Stimulated activated naive CD4-positive, alpha-beta T cell (primary cell): ENCODE results near the gene BPNT1.
"Not testable (repeated sequence)": the region's sequence is repeated elsewhere in the genome, so short reads cannot be mapped to it uniquely, and the experiment has no call there.

Experiments used
- DNase-seq, 6 experiments: peaks; one replicate each; lab custom pipeline; 2025; lab: John Stamatoyannopoulos, UW

The BPNT1 gene

DNA sequence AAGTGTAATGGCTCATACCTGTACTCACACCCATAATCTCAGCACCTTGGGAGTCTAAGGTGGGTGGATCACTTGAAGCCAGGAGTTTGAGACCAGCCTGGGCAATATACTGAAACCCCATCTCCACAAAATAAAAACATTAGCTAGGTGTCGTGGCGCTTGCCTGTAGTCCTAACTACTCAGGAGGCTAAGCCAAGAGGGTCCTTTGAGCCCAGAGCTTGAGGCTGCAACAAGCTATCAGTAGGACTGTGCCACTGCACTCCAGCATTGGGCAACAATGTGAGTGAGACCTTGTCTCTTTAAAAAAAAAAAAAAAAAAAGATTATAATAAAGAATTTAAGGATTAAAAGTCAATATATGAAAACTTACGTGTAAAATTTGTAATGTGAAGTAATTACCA lies 11.7 kb downstream of the BPNT1 start:
- DNase-seq = no peak

DNA sequence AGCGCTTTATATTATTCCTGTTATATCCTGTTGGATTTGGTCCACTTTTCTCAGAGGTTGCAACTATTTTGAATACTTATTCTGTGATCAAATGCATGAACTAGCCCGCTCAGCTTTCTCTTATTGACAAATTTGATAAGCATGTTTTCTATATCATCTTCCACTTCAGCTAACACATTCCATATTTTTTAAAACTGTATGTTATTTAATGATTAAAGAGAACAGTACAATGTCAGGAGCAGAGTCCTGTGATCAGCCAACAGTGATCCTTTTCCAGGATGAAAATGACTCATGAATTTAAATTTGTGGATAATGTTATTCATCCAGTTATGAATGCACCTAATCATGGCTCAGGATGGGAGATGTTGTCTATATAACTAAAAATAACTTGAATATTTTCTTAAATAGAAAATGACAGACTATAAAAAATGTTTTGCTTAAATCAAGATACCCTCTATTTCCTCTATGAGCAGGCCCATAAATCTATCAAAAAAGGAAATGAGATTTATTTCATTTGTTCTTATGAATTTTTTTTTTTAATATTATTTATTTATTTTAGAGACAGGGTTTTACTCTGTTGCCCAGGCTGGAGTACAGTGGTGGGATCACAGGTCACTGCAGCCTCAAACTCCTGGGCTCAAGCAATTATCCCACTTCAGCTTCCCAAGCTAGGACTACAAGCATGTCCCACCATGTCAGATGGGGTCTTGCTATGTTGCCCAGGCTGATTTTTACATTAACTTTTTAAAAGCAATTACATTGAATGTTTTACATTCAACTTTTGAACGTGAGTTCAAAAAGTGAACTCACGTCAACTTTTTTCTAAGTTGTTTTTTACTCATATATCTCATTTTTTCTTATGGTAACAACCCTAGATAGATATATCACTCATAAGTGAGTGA lies 12.5 kb downstream of the BPNT1 start:
- no peak for DNase-seq

DNA sequence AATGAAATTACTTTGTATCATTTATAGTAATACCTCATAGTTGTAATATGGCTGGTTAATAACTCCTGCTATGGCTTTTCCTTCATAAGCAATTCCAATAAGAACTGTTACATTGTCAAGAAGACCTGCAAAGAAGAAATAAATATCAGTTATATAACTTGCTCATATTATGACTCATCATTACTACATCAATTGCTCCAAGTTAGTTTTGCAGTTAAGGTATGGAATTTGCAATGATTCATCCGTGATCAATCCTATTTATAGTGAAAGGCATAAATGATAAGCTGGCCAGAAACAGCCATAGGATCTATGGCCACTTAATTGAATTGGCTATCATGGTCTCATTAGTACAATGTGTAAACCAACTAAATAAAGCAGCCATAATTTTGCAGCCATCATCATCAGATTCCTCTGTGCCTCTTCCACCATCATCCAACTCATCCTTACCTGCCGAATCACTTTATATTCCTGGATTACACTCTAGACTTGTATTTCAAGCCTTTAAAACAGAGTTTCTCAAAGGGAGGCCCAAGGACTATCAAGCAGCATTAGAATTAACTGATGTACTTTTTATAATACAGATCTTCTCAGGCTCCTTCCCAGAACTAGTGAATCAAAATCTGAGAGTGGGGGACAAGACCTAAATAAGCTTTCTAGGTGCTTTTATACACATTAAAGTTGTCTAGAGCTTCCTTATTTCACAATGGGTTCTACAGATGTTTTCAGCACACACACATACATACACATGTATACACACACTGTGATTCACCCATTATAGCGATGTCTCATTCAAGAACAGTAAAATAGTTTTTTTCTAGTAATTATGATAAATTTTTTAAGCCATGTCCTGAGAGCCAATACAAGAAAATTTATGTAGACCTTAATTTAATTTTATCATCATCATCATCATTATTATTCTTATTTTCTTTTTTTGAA lies 22.1 kb downstream of the BPNT1 start:
- DNase-seq = no peak

DNA sequence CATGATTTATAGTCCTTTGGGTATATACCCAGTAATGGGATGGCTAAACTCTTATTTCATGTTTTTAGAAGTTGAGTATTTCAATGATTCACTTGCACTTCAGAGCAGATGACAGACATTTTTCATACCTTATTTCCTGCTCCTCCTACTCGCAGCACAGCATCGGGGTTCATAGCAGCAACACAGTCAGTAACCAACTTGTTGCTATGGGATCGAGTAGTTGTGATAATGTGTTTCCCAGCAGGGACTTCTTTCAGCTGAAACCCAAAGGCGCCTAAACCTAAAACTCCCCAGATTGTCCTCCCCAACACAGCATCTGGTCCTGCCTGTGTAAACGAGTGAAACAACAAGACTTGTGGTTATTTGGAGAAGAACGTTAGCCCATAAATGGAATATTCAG lies 27.0 kb downstream of the BPNT1 start:
- no peak for DNase-seq

DNA sequence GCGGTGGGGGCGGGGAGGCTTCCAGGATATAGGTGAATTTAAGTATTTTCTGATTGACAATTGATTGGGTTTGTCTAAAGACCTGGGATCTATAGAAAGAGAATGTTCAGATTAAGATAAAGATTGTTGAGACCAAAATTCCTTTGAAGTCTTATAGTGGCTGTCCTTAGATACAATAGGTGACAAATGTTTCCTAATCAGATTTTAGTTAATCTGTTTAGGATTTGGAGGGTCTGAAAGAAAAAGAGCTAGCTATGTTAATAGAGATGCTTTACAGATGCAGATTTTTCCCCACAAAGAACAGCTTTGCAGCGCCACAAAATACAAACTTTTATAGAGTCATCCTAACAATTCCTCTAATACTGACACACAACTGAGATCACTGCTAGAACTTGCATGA lies 28.7 kb downstream of the BPNT1 start:
- DNase-seq = no peak

DNA sequence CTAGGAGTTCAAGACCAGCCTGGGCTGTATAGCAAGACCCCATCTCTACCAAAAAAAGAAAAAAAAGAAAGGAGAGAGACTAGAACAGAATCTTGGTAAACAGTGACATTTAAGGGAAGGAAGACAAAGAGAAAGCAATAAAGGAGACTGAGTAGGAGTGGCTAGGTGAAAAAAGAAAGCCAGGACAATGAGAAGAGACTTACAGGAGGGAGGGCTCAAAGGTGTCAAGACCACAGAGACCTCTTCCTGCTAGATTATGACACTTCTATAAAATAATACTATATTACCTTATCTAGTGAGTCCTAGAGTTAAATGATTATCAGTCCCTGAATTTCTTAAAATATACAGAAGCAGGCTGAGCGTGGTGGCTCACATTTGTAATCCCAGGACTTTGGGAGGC lies 33.2 kb downstream of the BPNT1 start:
- DNase-seq = no peak

- DNase-seq = peak; percentile 83 to 95 (median 92)
Measured at GRCh38 chr1:220046052-220046930, 43.3 kb downstream of the BPNT1 start, which contains the start of gene EPRS1. TSS of gene EPRS1 (minus strand) at chr1:220046505. CDS start at chr1:220046388, 117 bp downstream.

GRCh38 chr1:220045356-220046051 lies 44.1 kb downstream of the BPNT1 start:
- DNase-seq = peak in 1 of 6 experiments; percentile 33

- DNase-seq = no peak
Measured at GRCh38 chr1:220044678-220045355, 44.8 kb downstream of the BPNT1 start.

DNA sequence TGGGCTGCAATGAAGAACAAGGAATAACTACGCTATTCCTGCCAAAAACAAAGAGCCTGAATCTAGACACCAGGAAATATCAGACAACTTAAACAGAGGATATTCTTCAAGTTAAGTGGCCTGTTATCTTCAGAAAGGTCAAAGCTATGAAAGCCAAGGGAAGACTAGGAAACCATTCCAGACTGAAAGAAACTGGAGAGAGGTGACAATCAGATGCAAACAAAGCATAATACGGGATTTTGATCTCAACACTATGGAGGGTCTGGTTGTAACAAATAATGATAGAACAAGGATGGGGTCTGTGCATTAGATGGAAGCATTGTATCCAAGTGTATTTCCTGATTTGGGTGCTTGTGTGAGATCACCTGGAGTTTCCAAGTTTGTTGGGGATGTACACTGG lies 45.9 kb downstream of the BPNT1 start:
- DNase-seq = no peak

DNA sequence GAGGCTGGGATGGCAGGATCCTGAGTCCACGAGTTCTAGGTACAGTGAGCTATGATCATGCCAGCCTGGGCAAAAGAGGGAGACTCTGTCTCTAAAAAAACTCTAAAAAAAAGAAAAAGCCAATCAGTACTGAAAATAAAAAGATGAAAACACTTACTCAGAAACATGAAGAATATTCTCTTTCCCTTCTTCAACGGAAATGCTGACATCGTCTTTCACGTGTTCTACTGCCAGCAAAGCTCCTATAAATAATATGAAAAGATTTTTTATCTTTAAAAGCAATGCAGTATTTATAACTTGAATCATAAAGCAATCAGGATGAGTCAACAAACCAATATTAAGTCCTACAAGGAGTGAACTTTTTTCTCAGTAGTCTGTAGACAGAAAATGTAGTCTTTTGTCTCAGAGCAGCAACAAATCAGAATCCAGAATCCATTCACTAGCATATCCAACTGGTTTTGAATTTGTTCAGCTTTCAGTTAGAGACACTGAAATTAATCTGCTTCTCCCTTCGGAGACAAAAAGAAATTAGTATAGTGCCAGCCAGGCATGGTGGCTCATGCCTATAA lies 49.5 kb downstream of the BPNT1 start:
- no peak for DNase-seq

GRCh38 chr1:220038640-220039039 lies 50.9 kb downstream of the BPNT1 start:
- DNase-seq = no peak

- DNase-seq = not testable (repeated sequence)
Measured at GRCh38 chr1:220037810-220038209, 51.8 kb downstream of the BPNT1 start.

- DNase-seq = no peak
Measured at GRCh38 chr1:220032911-220033310, 56.7 kb downstream of the BPNT1 start.

DNA sequence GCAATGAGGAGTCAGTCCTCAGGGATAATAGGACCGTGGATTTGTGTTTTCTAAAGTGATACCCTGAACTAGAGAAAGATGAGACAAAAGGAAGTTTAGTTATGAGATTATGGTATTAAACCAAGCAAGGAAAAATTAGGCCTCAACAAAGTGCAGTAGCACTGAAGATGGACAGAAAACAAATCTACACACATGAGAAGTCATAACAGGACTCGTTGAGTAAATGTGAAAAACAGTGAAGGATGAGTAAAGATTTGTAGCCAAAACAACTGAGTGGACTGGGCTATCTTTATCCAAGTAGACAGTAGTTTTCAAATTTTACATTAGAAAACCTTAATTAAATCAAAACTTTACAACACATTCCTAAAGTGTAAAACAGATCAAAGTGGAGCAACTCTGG lies 58.3 kb downstream of the BPNT1 start:
- DNase-seq = no peak

- no peak for DNase-seq
Measured at GRCh38 chr1:220028346-220028895, 61.2 kb downstream of the BPNT1 start.

DNA sequence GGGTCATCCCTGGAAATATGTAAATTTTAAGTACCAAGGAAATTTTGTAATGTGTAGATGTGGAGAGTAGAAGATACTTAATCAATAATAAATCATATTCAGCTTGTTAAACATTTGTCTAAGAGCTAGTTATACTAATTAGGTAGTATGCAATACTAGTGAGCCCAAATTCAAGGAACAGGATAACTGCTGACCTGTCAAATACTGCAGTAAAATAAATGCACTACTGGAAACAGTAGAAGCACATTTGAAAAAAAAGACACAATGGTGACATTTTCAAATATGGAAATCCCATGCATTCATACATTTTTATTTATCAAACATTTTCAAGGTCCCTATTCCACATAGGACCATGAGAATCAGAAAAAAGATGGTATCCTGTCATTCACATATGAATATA lies 70.5 kb downstream of the BPNT1 start:
- no peak for DNase-seq

DNA sequence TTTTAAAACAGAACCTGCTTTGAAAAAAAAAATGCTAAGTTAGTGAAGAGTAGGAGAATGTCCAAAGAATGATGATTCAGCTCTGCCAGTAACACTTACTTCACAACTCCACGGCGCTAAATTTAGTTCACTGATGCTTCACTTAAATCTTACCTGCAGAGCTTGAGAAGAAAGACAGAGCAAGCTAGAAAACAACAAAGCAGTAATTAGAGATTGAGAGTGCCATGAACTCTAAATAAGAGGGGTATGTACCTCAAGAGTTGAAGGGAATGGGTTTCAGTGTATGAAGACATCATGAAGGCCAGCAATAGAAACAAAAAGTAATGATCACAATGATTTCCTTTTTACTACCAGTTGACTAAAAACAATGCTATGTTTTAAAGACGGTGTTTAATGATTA lies 76.1 kb downstream of the BPNT1 start:
- DNase-seq = no peak

- no peak for DNase-seq
Measured at GRCh38 chr1:220012259-220012658, 77.3 kb downstream of the BPNT1 start.

DNA sequence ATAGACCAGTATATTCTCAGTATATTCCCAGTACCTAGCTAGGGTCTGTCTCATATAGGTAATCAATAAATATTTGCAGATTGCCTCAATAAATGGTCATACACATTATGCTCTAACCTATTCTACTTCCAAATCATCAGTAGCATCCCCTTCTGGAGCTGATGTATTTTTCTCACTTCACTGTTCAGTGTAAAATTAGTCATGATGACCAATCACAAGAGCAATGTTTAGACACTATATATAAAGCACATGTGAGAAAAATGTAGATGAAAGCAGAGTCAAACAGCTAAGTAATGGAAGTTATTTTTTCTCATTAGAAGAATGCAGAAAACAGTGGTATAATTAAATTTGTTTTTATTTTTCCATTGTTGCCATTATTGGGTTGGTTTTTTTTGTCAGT lies 78.0 kb downstream of the BPNT1 start:
- no peak for DNase-seq
